Renal cortical epithelial cell (primary cell): ENCODE measurements around the gene NDUFAF5. TPM values are rescaled to one million over a fixed set of nuclear protein-coding genes. Genes with fewer than 3 reads are reported as not detected.
"Not testable (repeated sequence)": the region's sequence is repeated elsewhere in the genome, so short reads cannot be mapped to it uniquely, and the experiment has no call there.

Source experiments
- DNase-seq: peaks from one replicate; pipeline ENCODE4 v3.0.0-alpha.2; 2011; ENCODE audit warnings: low read depth
- total RNA-seq: library from RNA; depleted of rRNA; stranded (reverse); fragments of >200 nt; gene quantifications from 2 replicates; pipeline ENCODE4 v1.2.3, GENCODE V29; 2014

The NDUFAF5 gene
- total RNA-seq: 15.6 and 20.0 TPM in 2 replicates

- DNase-seq: peak; percentile 95
Observed at GRCh38 chr20:13784893-13785715, at the start of gene NDUFAF5, which contains the start of gene ESF1. TSS of gene NDUFAF5 (plus strand) at chr20:13785028. CDS start at chr20:13785069, 41 bp downstream. TSS of gene ESF1 (minus strand) at chr20:13784919. CDS start at chr20:13783140, 1,779 bp downstream.

- no peak for DNase-seq
Observed at GRCh38 chr20:13735826-13736225, 49.0 kb upstream of the NDUFAF5 start.

DNA sequence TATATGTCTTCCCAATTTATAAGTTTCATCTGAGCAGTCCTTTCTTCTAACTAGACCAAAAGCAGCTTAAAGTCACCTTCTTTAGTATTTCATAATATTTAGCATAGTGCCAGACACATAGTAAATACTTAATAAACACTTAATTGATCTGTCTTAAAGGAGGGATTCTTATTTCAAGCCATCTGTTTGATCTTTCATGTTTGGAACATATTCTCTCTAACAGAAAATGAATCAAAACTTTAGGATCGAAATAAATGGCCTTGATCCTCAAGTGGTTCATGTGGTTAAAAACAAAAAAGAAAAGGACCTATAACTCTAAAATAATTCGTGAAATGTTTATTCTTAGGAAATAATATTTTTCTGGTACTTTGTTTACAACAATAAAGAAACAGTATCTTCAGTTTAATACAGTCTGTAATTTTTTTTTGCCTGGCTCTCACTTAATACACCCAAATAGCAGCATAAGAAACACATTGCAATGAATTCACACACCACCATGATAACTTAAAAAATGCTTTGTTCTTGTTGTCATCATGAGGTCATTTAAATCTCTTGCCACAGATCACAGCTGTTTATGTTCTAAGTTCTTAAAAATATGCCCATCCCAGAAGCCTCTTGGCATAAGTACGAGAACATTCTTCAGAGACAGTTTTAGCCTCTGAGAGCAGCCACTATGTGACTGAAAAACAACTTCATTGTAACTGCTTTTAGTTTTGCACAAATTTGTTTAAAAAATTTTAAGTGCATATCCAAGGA, 48.2 kb upstream of the NDUFAF5 start:
- DNase-seq: no peak

DNA sequence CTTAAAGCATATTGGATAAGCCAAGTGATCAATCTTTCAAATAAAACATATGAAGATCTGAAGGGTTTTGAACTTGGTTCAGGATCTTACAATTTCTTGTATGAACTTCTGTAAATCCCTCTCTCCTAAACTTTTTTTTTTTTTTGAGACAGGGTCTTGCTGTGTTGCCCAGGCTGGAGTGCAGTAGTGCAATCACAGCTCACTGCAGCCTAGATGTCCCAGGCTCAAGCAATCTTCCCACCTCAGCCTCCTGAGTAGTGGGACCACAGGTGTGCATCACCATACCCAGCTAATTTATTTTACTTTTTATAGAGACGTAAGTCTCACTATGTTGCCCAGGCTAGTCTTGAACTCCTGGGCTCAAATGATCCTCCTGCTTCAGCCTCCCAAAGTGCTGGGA, 46.6 kb upstream of the NDUFAF5 start:
- not testable (repeated sequence) for DNase-seq

- DNase-seq: no peak
Observed at GRCh38 chr20:13739731-13740649, 44.8 kb upstream of the NDUFAF5 start.

- no peak for DNase-seq
Observed at GRCh38 chr20:13741879-13742278, 42.9 kb upstream of the NDUFAF5 start.

GRCh38 chr20:13744352-13744751, 40.5 kb upstream of the NDUFAF5 start:
- peak; percentile 19 for DNase-seq

- no peak for DNase-seq
Observed at GRCh38 chr20:13745784-13746183, 39.0 kb upstream of the NDUFAF5 start.

GRCh38 chr20:13749811-13750210, 35.0 kb upstream of the NDUFAF5 start:
- no peak for DNase-seq

DNA sequence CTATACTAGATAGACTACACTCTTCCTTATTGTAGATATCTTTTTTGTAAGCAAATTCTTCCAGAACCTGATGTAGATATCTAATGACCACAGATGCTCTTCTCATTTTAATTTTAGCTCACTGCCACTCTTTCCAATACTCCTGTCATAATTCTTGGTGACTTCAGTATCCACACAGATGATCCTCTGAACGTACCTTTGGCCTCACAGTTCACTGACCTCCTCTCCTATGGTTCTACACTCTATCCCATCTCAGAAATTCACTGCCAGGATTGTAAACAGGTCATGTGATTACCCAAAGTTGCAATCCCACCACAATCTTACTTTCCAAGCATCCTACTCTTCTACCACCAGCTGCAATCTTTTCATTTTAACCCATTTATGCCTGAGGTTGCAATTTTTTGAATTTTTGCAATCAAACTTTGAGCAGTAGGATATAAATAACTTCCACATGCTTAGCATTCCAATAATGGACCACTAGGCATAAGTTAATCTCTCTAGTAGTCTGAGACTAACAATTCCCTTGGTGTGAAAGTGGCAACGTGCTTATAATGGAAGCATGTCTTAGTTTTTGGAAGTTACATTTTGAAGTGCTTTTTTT, 31.3 kb upstream of the NDUFAF5 start:
- DNase-seq: no peak

DNA sequence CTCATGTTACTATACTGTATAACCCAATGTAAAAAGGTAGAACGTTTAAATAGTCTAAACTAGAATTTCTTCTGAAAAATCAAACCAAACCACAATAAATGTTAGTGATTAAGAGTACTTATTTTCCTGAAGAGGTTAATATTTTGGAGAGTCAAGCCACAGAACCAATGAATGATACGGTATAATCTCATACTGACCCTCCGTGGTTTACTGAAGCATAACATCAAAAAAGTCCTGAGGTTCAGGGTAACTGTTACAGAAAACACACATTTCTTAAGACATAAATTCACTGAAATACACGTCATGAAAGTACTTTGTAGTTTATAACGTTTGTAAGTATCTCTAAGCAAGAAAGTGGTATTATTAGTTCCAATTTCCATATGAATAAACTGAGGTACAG, 29.0 kb upstream of the NDUFAF5 start:
- no peak for DNase-seq

DNA sequence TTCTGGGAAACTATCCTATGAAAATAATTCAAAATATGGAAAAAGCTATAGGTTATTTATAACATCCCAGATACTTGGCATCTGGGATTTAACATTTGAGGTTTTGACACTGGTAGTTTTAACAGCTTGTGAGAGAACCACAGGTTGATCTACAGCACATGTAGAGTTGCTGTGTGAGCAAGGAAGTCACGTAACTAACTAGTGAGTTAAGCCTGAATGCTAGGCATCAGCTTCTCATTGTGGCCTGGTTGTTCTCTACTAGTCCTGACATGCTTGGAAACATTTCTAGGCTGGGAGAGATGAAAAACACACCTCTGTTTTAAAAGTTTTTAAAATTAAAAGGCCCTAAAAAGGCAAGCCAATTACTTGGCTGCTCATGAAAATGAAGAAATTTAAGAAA, 28.3 kb upstream of the NDUFAF5 start:
- no peak for DNase-seq

GRCh38 chr20:13758884-13759283, 25.9 kb upstream of the NDUFAF5 start:
- DNase-seq: no peak

DNA sequence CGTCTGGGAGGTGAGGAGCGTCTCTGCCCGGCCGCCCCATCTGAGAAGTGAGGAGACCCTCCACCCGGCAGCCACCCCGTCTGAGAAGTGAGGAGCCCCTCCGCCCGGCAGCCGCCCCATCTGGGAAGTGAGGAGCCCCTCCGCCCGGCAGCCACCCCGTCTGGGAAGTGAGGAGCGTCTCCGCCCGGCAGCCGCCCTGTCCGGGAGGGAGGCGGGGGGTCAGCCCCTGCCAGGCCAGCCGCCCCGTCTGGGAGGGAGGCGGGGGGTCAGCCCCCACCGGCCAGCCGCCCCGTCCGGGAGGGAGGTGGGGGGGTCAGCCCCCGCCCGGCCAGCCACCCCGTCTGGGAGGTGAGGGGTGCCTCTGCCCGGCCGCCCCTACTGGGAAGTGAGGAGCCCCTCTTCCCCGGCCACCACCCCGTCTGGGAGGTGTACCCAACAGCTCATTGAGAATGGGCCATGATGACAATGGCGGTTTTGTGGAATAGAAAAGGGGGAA, 24.3 kb upstream of the NDUFAF5 start:
- not testable (repeated sequence) for DNase-seq

DNA sequence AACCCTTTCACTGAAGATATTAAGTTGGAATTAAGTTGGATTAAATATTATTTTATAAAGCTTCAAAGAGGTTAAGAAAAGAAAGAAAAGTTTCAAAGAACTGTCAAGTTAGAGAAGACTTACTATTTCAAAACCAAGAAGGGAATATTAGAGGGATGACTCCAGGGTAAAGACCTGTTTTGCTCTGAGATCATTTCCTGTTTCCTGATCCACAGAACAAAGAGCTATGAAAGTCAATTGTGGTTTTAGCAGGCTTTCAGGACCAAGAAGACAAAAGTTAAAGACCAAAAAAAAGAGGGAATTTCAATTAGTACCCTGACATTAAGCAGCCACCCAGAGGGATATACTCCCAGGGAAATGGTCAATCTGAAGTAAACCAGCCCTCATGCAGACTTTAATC, 19.5 kb upstream of the NDUFAF5 start:
- DNase-seq: no peak

GRCh38 chr20:13765868-13766416, 18.9 kb upstream of the NDUFAF5 start:
- DNase-seq: no peak

GRCh38 chr20:13770141-13770540, 14.7 kb upstream of the NDUFAF5 start:
- DNase-seq: no peak

GRCh38 chr20:13771853-13772453, 12.9 kb upstream of the NDUFAF5 start:
- peak; percentile 46 for DNase-seq

DNA sequence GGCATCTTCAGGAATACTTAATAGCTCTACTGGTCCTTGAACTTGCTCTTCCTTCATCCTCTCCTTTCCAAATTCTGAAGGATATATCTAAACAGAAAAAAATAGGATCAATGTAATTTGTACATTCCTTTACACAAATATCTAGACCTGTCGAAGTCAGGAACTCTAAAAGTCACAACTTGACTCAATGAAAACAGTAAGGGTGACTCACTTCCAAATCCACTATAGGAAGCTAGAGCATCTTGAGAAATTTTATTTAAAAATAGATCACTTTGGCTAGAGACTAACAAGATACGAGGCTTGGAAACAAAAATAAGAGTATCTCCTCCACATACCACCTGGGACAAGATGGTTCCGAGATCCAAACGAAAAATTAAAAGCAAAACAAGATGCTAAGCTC, 12.3 kb upstream of the NDUFAF5 start:
- no peak for DNase-seq

DNA sequence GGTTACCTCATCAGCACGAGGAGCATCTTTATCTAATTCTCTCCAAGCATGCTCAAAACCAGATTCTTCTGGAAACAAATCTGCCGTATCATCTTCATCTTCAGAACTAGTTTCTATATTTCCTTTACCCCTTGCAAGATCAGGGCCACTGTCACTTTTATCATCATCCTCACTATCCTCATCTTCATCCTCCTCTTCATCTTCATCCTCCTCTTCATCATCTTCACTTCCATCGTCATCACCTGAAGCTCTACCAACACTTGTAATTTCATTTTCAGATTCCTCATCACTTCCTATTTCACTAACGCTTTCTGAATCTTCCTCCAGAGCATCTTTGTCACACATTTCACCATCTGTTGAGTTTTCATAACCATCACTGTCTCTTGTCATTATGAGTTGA, 9.0 kb upstream of the NDUFAF5 start:
- DNase-seq: no peak
